ENCODE results near the gene MPZL2. TPM values are rescaled to one million over a fixed set of nuclear protein-coding genes. Genes with fewer than 3 reads are reported as not detected.

Gene MPZL2
- total RNA-seq, 1 experiment from 2014 or later: 1.2 TPM

DNA sequence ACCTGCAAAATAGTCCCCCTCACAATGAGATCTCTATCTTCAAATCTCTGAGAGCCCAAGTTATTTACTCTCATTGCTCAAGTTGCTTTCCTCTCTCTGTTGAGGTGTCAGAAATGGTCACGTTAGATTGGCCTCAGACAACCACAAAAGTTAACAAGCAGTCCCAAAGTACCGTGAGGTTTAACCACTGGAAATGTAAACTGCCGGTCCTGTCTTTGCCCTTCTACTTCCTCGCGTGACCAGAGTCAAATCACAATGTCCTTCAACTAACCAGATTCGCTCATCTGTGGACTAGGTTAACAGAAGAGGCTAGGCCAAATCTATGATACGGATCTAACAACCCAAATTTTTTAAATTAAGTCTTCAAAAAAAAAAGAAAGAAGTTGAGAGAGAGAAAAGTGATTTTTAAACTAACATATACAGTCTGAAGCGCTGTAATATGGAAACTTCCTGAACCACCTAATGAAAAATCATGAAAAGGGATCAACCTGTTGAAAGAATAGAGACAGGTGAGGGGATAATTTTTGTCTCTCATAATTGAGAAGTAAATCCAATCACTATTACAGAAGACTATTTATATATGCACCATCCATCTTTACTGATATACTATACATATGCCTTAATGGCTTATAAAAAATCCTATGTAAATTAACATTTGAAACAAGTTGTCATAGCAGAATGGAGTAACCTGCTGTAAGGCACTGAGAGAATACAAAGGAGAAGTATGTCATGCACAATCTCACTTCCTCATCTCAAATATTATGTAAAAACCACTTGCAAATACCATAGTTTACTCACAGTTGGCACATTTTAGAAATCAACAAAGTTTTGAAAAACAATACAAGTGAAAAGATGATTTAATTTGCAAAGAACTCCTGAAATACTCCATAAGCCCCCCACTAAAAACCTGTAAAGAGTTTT, 36.0 kb downstream of the MPZL2 start:
- H3K4me3 Mint-ChIP-seq: no peak overlapping the region
- H3K36me3 Mint-ChIP-seq: no peaks in the 10 kb centered on the region
- TF ChIP-seq ZNF263 (CRISPR knock-in tag; IDR thresholded peaks at IDR 0.05; ENCODE audit: low read depth): no peak
- no peak for TF ChIP-seq TEAD1 (CRISPR knock-in tag; IDR thresholded peaks at IDR 0.05)
- no peak for TF ChIP-seq STAT6 (CRISPR knock-in tag; conservative IDR thresholded peaks at IDR 0.05; ENCODE audit: low read depth)
- no peak for DNase-seq (ENCODE audit: low spot score)
- H3K4me1 Mint-ChIP-seq: no peaks in the 10 kb centered on the region
- CTCF ChIA-PET: no interaction called here
- no peaks in the 10 kb centered on the region; the same call in 1 of the 2 replicates for H3K27me3 Mint-ChIP-seq (ENCODE audit: low read depth)
- no peak overlapping the region for H3K27ac Mint-ChIP-seq
- POLR2A ChIA-PET: no interaction called here
- no peaks in the 10 kb centered on the region for H3K9me3 Mint-ChIP-seq
- no peak for ATAC-seq

GRCh38 chr11:118226781-118227180, 37.3 kb downstream of the MPZL2 start:
- DNase-seq (ENCODE audit: low spot score) (no peak), ATAC-seq (no peak)
- no peaks in the 10 kb centered on the region for H3K36me3 Mint-ChIP-seq
- no peak overlapping the region for H3K4me3 Mint-ChIP-seq
- no peaks in the 10 kb centered on the region for H3K4me1 Mint-ChIP-seq
- no peak overlapping the region for H3K27ac Mint-ChIP-seq
- H3K27me3 Mint-ChIP-seq (ENCODE audit: low read depth): no peaks in the 10 kb centered on the region; the same call in 1 of the 2 replicates
- ChIA-PET POLR2A (no interaction called here), CTCF (no interaction called here)
- TF ChIP-seq ZNF121 (CRISPR knock-in tag; IDR thresholded peaks at IDR 0.05): no peak
- TF ChIP-seq, protein P1, sequence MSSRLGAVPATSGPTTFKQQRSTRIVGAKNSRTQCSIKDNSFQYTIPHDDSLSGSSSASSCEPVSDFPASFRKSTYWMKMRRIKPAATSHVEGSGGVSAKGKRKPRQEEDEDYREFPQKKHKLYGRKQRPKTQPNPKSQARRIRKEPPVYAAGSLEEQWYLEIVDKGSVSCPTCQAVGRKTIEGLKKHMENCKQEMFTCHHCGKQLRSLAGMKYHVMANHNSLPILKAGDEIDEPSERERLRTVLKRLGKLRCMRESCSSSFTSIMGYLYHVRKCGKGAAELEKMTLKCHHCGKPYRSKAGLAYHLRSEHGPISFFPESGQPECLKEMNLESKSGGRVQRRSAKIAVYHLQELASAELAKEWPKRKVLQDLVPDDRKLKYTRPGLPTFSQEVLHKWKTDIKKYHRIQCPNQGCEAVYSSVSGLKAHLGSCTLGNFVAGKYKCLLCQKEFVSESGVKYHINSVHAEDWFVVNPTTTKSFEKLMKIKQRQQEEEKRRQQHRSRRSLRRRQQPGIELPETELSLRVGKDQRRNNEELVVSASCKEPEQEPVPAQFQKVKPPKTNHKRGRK (CRISPR knock-in tag; IDR thresholded peaks at IDR 0.05; ENCODE audit: borderline replicate concordance): no peak
- no peak for TF ChIP-seq TCF7 (CRISPR knock-in tag; IDR thresholded peaks at IDR 0.05; ENCODE audit: low read depth)
- no peak for TF ChIP-seq ZNF396 (CRISPR knock-in tag; IDR thresholded peaks at IDR 0.05; ENCODE audit: borderline replicate concordance)
- no peak for TF ChIP-seq SOX15 (CRISPR knock-in tag; IDR thresholded peaks at IDR 0.05)
- TF ChIP-seq, protein P2, sequence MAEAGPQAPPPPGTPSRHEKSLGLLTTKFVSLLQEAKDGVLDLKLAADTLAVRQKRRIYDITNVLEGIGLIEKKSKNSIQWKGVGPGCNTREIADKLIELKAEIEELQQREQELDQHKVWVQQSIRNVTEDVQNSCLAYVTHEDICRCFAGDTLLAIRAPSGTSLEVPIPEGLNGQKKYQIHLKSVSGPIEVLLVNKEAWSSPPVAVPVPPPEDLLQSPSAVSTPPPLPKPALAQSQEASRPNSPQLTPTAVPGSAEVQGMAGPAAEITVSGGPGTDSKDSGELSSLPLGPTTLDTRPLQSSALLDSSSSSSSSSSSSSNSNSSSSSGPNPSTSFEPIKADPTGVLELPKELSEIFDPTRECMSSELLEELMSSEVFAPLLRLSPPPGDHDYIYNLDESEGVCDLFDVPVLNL (CRISPR knock-in tag; IDR thresholded peaks at IDR 0.05; ENCODE audit: borderline replicate concordance, low read depth): no peak
- TF ChIP-seq OVOL2 (CRISPR knock-in tag; IDR thresholded peaks at IDR 0.05; ENCODE audit: borderline replicate concordance): no peak
- TF ChIP-seq MXD4 (CRISPR knock-in tag; IDR thresholded peaks at IDR 0.05; ENCODE audit: borderline replicate concordance): no peak
- no peak for TF ChIP-seq TEAD4 (CRISPR knock-in tag; IDR thresholded peaks at IDR 0.05)
- TF ChIP-seq, protein P3, sequence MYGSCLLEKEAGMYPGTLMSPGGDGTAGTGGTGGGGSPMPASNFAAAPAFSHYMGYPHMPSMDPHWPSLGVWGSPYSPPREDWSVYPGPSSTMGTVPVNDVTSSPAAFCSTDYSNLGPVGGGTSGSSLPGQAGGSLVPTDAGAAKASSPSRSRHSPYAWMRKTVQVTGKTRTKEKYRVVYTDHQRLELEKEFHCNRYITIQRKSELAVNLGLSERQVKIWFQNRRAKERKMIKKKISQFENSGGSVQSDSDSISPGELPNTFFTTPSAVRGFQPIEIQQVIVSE (CRISPR knock-in tag; IDR thresholded peaks at IDR 0.05; ENCODE audit: borderline replicate concordance): no peak
- TF ChIP-seq MLX (CRISPR knock-in tag; IDR thresholded peaks at IDR 0.05): no peak
- TF ChIP-seq, protein P4, sequence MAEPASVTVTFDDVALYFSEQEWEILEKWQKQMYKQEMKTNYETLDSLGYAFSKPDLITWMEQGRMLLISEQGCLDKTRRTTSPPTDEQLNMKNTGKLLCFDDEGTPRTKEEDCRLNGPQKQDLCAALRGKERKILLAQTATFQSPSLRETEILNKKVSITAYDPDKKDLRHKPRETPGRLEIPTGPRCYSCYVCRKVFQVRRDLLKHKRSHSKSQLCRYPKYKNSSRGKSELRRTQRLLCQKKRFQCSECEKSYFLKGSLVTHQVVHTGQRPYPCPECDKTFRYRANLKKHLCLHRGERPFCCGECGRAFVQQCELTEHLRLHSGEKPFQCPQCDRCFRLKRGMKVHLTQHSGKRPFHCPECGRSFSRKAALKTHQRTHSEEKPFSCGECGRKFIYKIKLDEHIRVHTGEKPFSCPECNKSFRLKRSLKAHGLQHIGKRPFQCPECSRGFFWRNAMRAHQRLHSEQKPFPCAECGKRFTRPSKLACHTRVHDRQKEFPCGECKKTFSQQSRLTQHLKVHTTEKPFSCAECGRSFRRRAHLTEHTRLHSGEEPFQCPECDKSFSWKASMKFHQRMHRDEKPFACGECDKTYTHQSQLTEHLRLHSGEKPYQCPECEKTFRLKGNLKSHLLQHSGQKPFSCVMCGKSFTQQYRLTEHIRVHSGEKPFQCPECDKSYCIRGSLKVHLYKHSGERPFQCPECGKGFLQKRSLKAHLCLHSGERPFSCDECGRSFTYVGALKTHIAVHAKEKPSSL (CRISPR knock-in tag; conservative IDR thresholded peaks at IDR 0.05): no peak
- TF ChIP-seq NFE2L1 (CRISPR knock-in tag; IDR thresholded peaks at IDR 0.05): no peak
- H3K9me3 Mint-ChIP-seq: no peaks in the 10 kb centered on the region

All from WTC11 (cell line).